A549 (cell line): ENCODE measurements around the gene PDE4D.

ENCODE experiments used
- CTCF ChIP-seq: fragments of >200 bp; sonication (Bioruptor Twin); formaldehyde crosslinking; IDR thresholded peaks from 3 replicates; pipeline ENCODE4 v1.5.1; 2016
- FOSL2 ChIP-seq, 2 experiments: fragments of 450-650 bp in 1 of 2; fragments of >200 bp in 1 of 2; sonication (Bioruptor Twin) in 1 of 2; formaldehyde crosslinking; IDR thresholded peaks; 2 replicates each; pipeline versions ENCODE4 v1.5.0 to v1.6.1; 2016 to 2020; ENCODE audit warnings: mild to moderate bottlenecking in 1 of 2, moderate library complexity in 1 of 2
- POLR2A ChIP-seq: IDR thresholded peaks from 2 replicates; pipeline ENCODE4 v1.6.1; 2012; ENCODE audit warnings: mild to moderate bottlenecking, low read length

- TF ChIP-seq CTCF (no peak), FOSL2 (IDR thresholded peaks at IDR 0.05) (no peak), FOSL2 (CRISPR knock-in tag; IDR thresholded peaks at IDR 0.05) (no peak), POLR2A (no peak)
These were observed 798.7 kb downstream of the PDE4D start for GRCh38 chr5:59094864-59095263.
